IMR-90 (cell line): ENCODE data around the gene MYL2. TPM values are rescaled to one million over a fixed set of nuclear protein-coding genes. Genes with fewer than 3 reads are reported as not detected.

Experiments used
- ATAC-seq: fragments of 200-7000 bp; cut with Tn5 transposase; 2 replicates; pipeline ENCODE4 v1.9.1; 2020; ENCODE audit warnings: low read depth, mild to moderate bottlenecking, moderate library complexity
- BruUV-seq: library from RNA; stranded (reverse); fragments of 400-500 nt; replicated peaks from 2 replicates; lab custom pipeline; 2021; lab: Mats Ljungman, UMichigan
- CTCF ChIA-PET: fragments of 300-600 bp; formaldehyde crosslinking; extraction: SDS; loops from one replicate; lab custom pipeline; 2021; ENCODE audit warnings: antibody characterized with exemption; lab: Yijun Ruan, JAX
- POLR2A ChIA-PET: fragments of 300-600 bp; sonication (Branson Sonifier 250); formaldehyde crosslinking; loops from one replicate; lab custom pipeline; 2022; ENCODE audit warnings: antibody characterized with exemption; ENCODE audit not compliant: unreplicated experiment; lab: Charles Lee
- DNase-seq: peaks from one replicate; pipeline ENCODE4 v3.0.0; 2013
- H2AFZ ChIP-seq: replicated peaks from 2 replicates; pipeline ENCODE3; 2013; ENCODE audit warnings: low read length, mild to moderate bottlenecking; ENCODE audit not compliant: poor library complexity
- H2AK5ac ChIP-seq: 2 replicates; pipeline ENCODE4 v1.6.1; 2013; ENCODE audit warnings: low read depth, low read length, inconsistent platforms
- H2AK9ac ChIP-seq: replicated peaks from 2 replicates; pipeline ENCODE3; 2013; ENCODE audit warnings: mild to moderate bottlenecking, low read depth, low read length, moderate library complexity; ENCODE audit not compliant: poor library complexity
- H2BK120ac ChIP-seq: 2 replicates; pipeline ENCODE4 v1.6.1; 2013; ENCODE audit warnings: low read depth, low read length, inconsistent platforms
- H2BK15ac ChIP-seq: 3 replicates; pipeline ENCODE4 v1.6.1; 2013; ENCODE audit warnings: low read depth, low read length, inconsistent platforms
- H2BK20ac ChIP-seq: 2 replicates; pipeline ENCODE4 v1.6.1; 2013; ENCODE audit warnings: low read depth, mild to moderate bottlenecking, inconsistent platforms, low read length, moderate library complexity
- H2BK5ac ChIP-seq: 2 replicates; pipeline ENCODE4 v1.6.1; 2013; ENCODE audit warnings: mild to moderate bottlenecking, low read depth, low read length, inconsistent platforms; ENCODE audit not compliant: poor library complexity, severe bottlenecking
- H3K14ac ChIP-seq: replicated peaks from 2 replicates; pipeline ENCODE4 v1.6.1; 2013; ENCODE audit warnings: low read depth, low read length, inconsistent platforms
- H3K18ac ChIP-seq: 2 replicates; pipeline ENCODE4 v1.6.1; 2013; ENCODE audit warnings: low read depth, low read length, control low read depth
- H3K23ac ChIP-seq: 2 replicates; pipeline ENCODE4 v1.6.1; 2013; ENCODE audit warnings: low read depth, low read length, inconsistent platforms
- H3K27ac ChIP-seq: 2 replicates; pipeline ENCODE4 v1.5.1; 2013; ENCODE audit warnings: mild to moderate bottlenecking, control low read depth, low read length; ENCODE audit not compliant: insufficient read depth
- H3K27me3 ChIP-seq: 2 replicates; pipeline ENCODE4 v1.6.1; 2013; ENCODE audit warnings: low read length; ENCODE audit not compliant: control insufficient read depth, insufficient read depth
- H3K36me3 ChIP-seq: 2 replicates; pipeline ENCODE4 v1.6.1; 2013; ENCODE audit warnings: low read length, mixed read lengths; ENCODE audit not compliant: control insufficient read depth, insufficient read depth
- H3K4ac ChIP-seq: 2 replicates; pipeline ENCODE4 v1.6.1; 2013; ENCODE audit warnings: low read depth, low read length, inconsistent platforms
- H3K4me1 ChIP-seq: 2 replicates; pipeline ENCODE4 v1.6.1; 2013; ENCODE audit warnings: low read length, mixed read lengths; ENCODE audit not compliant: control insufficient read depth, insufficient read depth
- H3K4me2 ChIP-seq: 2 replicates; pipeline ENCODE4 v1.6.1; 2013; ENCODE audit warnings: low read depth, mild to moderate bottlenecking, control low read depth, low read length, moderate library complexity
- H3K4me3 ChIP-seq: 2 replicates; pipeline ENCODE4 v1.5.1; 2013; ENCODE audit warnings: low read depth, mild to moderate bottlenecking, control low read depth, low read length, moderate library complexity; ENCODE audit not compliant: insufficient read depth
- H3K56ac ChIP-seq: 2 replicates; pipeline ENCODE4 v1.6.1; 2013; ENCODE audit warnings: low read length, inconsistent platforms; ENCODE audit not compliant: insufficient read depth; ENCODE audit errors: extremely low read depth
- H3K79me1 ChIP-seq, 2 experiments: 2 replicates each; pipeline ENCODE4 v1.6.1; 2013; ENCODE audit warnings: low read length in 2 of 2, inconsistent platforms in 1 of 2, low read depth in 1 of 2
- H3K9ac ChIP-seq: 2 replicates; pipeline ENCODE4 v1.6.1; 2013; ENCODE audit warnings: low read depth, low read length, control low read depth
- H3K9me1 ChIP-seq: 2 replicates; pipeline ENCODE4 v1.6.1; 2013; ENCODE audit warnings: low read length, inconsistent platforms; ENCODE audit not compliant: insufficient read depth
- H3K9me3 ChIP-seq: 2 replicates; pipeline ENCODE4 v1.6.1; 2013; ENCODE audit warnings: low read length; ENCODE audit not compliant: control insufficient read depth, insufficient read depth
- H4K20me1 ChIP-seq: 2 replicates; pipeline ENCODE4 v1.6.1; 2013; ENCODE audit warnings: low read length, inconsistent platforms; ENCODE audit not compliant: insufficient read depth
- H4K5ac ChIP-seq: 2 replicates; pipeline ENCODE4 v1.6.1; 2013; ENCODE audit warnings: mild to moderate bottlenecking, low read depth, low read length, control low read depth
- H4K8ac ChIP-seq, 2 experiments: 2 replicates each; pipeline ENCODE4 v1.6.1; 2013; ENCODE audit warnings: low read depth in 2 of 2, low read length in 2 of 2, control low read depth in 1 of 2, inconsistent platforms in 1 of 2
- H4K91ac ChIP-seq: 2 replicates; pipeline ENCODE4 v1.6.1; 2013; ENCODE audit warnings: low read depth, low read length, inconsistent platforms; ENCODE audit not compliant: insufficient read depth
- BHLHE40 ChIP-seq: fragments of 150-350 bp; IDR thresholded peaks from 2 replicates; pipeline ENCODE4 v1.6.1; 2016; ENCODE audit warnings: mild to moderate bottlenecking, low read depth, low read length
- CEBPB ChIP-seq: IDR thresholded peaks from 2 replicates; pipeline ENCODE4 v1.6.1; 2012; ENCODE audit warnings: low read depth, low read length, improper control_type of control experiment
- CHD1 ChIP-seq: IDR thresholded peaks from 2 replicates; pipeline ENCODE4 v1.6.1; 2012; ENCODE audit warnings: low read depth, low read length, improper control_type of control experiment
- CTCF ChIP-seq: conservative IDR thresholded peaks from 2 replicates; pipeline ENCODE4 v1.5.1; 2012; ENCODE audit warnings: mild to moderate bottlenecking, low read depth, low read length, improper control_type of control experiment
- ELK1 ChIP-seq: fragments of 150-350 bp; IDR thresholded peaks from 2 replicates; pipeline ENCODE4 v1.6.1; 2016; ENCODE audit warnings: low read depth, mild to moderate bottlenecking, low read length, moderate library complexity, borderline replicate concordance
- FOS ChIP-seq: fragments of 150-350 bp; IDR thresholded peaks from 2 replicates; pipeline ENCODE4 v1.6.1; 2016; ENCODE audit warnings: low read depth, low read length
- MAFK ChIP-seq: IDR thresholded peaks from 2 replicates; pipeline ENCODE4 v1.6.1; 2012; ENCODE audit warnings: low read depth, low read length, improper control_type of control experiment
- MAZ ChIP-seq: IDR thresholded peaks from 2 replicates; pipeline ENCODE4 v1.6.1; 2012; ENCODE audit warnings: low read depth, mild to moderate bottlenecking, low read length, improper control_type of control experiment, moderate library complexity, borderline replicate concordance
- MXI1 ChIP-seq: IDR thresholded peaks from 2 replicates; pipeline ENCODE4 v1.6.1; 2012; ENCODE audit warnings: low read depth, mild to moderate bottlenecking, low read length, moderate library complexity, borderline replicate concordance
- NFE2L2 ChIP-seq: fragments of 150-350 bp; IDR thresholded peaks from 2 replicates; pipeline ENCODE4 v1.6.1; 2016; ENCODE audit warnings: low read depth, mild to moderate bottlenecking, low read length
- POLR2A ChIP-seq: IDR thresholded peaks from 2 replicates; pipeline ENCODE4 v1.6.1; 2012; ENCODE audit warnings: mild to moderate bottlenecking, low read depth, low read length
- RAD21 ChIP-seq: IDR thresholded peaks from 2 replicates; pipeline ENCODE4 v1.6.1; 2012; ENCODE audit warnings: low read length, improper control_type of control experiment
- RCOR1 ChIP-seq: IDR thresholded peaks from 2 replicates; pipeline ENCODE4 v1.6.1; 2012; ENCODE audit warnings: mild to moderate bottlenecking, low read length, improper control_type of control experiment; ENCODE audit not compliant: insufficient replicate concordance
- RFX5 ChIP-seq: IDR thresholded peaks from 2 replicates; pipeline ENCODE4 v1.8.0; 2012; ENCODE audit warnings: low read depth, mild to moderate bottlenecking, low read length, moderate library complexity
- SMC3 ChIP-seq: fragments of 150-350 bp; IDR thresholded peaks from 2 replicates; pipeline ENCODE4 v1.6.1; 2016; ENCODE audit warnings: low read depth, mild to moderate bottlenecking, antibody characterized with exemption, low read length, moderate library complexity
- USF2 ChIP-seq: fragments of 150-350 bp; IDR thresholded peaks from 2 replicates; pipeline ENCODE4 v1.6.1; 2017; ENCODE audit warnings: mild to moderate bottlenecking, antibody characterized with exemption, low read length, low read depth
- WGBS, 2 experiments: methylation state at CpG; one replicate each; pipeline versions ENCODE4 v1.1.5 to v1.1.7; 2013; ENCODE audit warnings: missing lambda C conversion rate in 2 of 2; ENCODE audit not compliant: insufficient read length in 1 of 2; ENCODE audit errors: extremely low coverage in 2 of 2; 5-methylcytosine and 5-hydroxymethylcytosine counted together
- dilution Hi-C: fragments of 300-500 bp; cut with HindIII; formaldehyde crosslinking; loops from one replicate; pipeline ENCODE4 v1.14.3; 2018; ENCODE audit warnings: low sequenced_read_pairs; ENCODE audit not compliant: unreplicated experiment
- in situ Hi-C: fragments of 300-500 bp; cut with MboI; formaldehyde crosslinking; loops from 3 replicates; pipeline ENCODE4 v1.14.3; 2019; ENCODE audit warnings: low sequenced_read_pairs, inconsistent platforms, mixed read lengths
- intact Hi-C: fragments of 100-400 bp; cut with micrococcal nuclease; formaldehyde crosslinking; loops from 2 replicates; pipeline ENCODE4 v1.10.0; 2022
- polyA plus RNA-seq, 3 experiments: library from polyadenylated mRNA; depleted of rRNA; stranded (reverse); fragments of >200 nt; gene quantifications; 2 replicates each; pipeline ENCODE4 v1.2.3, GENCODE V29; 2012; ENCODE audit warnings: low replicate concordance in 1 of 3
- total RNA-seq: library from RNA; depleted of rRNA; stranded (reverse); fragments of >200 nt; gene quantifications from 2 replicates; pipeline ENCODE4 v1.2.3, GENCODE V29; 2012

The MYL2 gene
- total and polyA plus RNA-seq, 2 of the 4 experiments (the other 2 are of a cell fraction): not detected

- no peak for ATAC-seq
Observed at GRCh38 chr12:110907583-110907982, 12.8 kb downstream of the MYL2 start.

More at GRCh38 chr12:110907583-110907982, 12.8 kb downstream of the MYL2 start:
- no peak overlapping the region for H3K27ac ChIP-seq
- H3K79me1 ChIP-seq: no peaks in the 10 kb centered on the region
- no peak overlapping the region for H3K23ac ChIP-seq
- no peak overlapping the region for H4K8ac ChIP-seq
- H2BK5ac ChIP-seq: no peak overlapping the region
- H3K27me3 ChIP-seq: peaks cover 4% of the 10 kb centered on the region
- H4K91ac ChIP-seq: no peak overlapping the region
- H4K20me1 ChIP-seq: no peaks in the 10 kb centered on the region
- dilution Hi-C loops: no loop called here
- no TSS peak for BruUV-seq
- H3K9me3 ChIP-seq: no peaks in the 10 kb centered on the region
- H2BK20ac ChIP-seq: no peak overlapping the region
- DNase-seq: no peak
- no peak overlapping the region for H3K18ac ChIP-seq
- H3K4ac ChIP-seq: no peak overlapping the region
- H3K14ac ChIP-seq: no peak overlapping the region
- 39% methylated on average over 4 of the region's 8 CpGs; no CpG with 5 or more reads in 1 of the 2 experiments for WGBS, 2 experiments
- H3K36me3 ChIP-seq: no peaks in the 10 kb centered on the region
- no peaks in the 10 kb centered on the region for H3K4me1 ChIP-seq
- no peak overlapping the region for H3K9ac ChIP-seq
- H4K5ac ChIP-seq: no peak overlapping the region
- H2AK9ac ChIP-seq: no peak overlapping the region
- H2AFZ ChIP-seq: no peak overlapping the region
- in situ Hi-C loops: no loop called here
- H2AK5ac ChIP-seq: no peak overlapping the region
- ChIA-PET CTCF (no interaction called here), POLR2A (no interaction called here)
- no peak overlapping the region for H3K56ac ChIP-seq
- no peak overlapping the region for H3K4me2 ChIP-seq
- TF ChIP-seq RAD21 (no peak), MAZ (no peak), USF2 (no peak), RCOR1 (no peak), SMC3 (no peak), CEBPB (no peak), ELK1 (no peak), BHLHE40 (no peak), POLR2A (no peak), RFX5 (no peak), MXI1 (no peak), MAFK (no peak), CTCF (no peak), CHD1 (no peak), NFE2L2 (no peak), FOS (no peak)
- H3K9me1 ChIP-seq: no peaks in the 10 kb centered on the region
- intact Hi-C loops: no loop called here
- no peak overlapping the region for H3K4me3 ChIP-seq
- no peak overlapping the region for H2BK120ac ChIP-seq
- H2BK15ac ChIP-seq: no peak overlapping the region
